GM18517 (cell line): ENCODE data around the gene TMEM114.
"Not testable (repeated sequence)": the region's sequence is repeated elsewhere in the genome, so short reads cannot be mapped to it uniquely, and the experiment has no call there.

Source experiments
- ATAC-seq: cut with Tn5 transposase; IDR thresholded peaks from one replicate; pipeline ENCODE4 v1.9.1; 2021; ENCODE audit warnings: mild to moderate bottlenecking, moderate library complexity; ENCODE audit not compliant: unreplicated experiment

TMEM114 gene

DNA sequence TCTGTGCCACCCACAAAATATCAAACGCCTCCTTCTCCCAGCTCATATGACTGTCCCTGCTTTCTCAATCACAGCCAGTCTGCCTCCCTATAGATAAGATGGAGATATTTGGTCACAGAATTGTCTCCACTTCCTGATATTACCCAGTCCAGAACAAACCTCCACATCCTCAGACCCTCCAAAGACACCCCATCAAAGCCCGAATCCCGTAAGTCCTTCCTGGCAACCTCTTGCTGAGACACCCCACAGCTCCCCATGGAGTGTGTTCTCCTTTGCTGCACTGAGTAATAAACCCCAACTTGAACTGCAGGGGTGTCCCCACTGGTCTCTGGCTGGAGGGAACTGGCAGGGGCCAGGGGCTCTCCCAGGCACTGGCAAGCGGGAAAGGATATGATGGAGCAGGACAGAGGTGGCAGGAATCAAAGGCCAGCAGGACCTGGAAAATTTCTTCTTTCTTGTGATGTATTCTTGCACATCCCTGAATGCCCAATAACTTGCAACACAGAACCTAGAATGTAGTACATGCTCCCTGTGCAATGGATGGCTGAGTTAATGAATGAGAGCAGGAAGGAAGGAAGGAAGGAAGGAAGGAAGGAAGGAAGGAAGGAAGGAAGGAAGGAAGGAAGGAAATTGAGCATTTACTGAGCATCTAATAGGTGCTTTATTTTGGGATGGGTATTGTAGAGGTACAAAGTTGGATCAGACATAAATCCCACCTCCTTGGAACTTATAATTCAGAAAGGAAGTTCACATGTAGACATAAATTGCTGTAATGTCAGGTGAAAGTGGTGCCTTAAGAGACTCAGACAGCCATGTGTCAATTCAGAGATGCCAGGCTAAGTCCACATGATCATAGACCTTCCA lies 13.9 kb downstream of the TMEM114 start:
- ATAC-seq = no peak

DNA sequence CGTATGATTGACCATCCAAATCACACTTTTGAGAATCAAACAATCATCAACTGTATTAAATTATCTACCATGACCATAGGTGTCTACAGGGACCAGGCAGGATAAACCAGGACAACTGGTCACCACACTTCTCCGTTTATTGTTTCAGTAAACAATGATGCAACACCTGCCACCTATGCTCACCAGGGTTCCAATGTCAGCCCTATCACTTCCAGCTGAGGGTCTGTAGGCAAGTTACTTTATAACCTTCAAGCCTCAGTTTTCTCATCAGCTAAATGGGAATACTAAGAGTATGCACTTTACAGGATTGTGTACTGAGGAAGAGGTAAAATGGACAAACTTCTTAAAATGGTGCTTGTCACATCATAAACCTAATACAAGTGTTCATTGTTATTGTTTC lies 14.9 kb downstream of the TMEM114 start:
- no peak for ATAC-seq

DNA sequence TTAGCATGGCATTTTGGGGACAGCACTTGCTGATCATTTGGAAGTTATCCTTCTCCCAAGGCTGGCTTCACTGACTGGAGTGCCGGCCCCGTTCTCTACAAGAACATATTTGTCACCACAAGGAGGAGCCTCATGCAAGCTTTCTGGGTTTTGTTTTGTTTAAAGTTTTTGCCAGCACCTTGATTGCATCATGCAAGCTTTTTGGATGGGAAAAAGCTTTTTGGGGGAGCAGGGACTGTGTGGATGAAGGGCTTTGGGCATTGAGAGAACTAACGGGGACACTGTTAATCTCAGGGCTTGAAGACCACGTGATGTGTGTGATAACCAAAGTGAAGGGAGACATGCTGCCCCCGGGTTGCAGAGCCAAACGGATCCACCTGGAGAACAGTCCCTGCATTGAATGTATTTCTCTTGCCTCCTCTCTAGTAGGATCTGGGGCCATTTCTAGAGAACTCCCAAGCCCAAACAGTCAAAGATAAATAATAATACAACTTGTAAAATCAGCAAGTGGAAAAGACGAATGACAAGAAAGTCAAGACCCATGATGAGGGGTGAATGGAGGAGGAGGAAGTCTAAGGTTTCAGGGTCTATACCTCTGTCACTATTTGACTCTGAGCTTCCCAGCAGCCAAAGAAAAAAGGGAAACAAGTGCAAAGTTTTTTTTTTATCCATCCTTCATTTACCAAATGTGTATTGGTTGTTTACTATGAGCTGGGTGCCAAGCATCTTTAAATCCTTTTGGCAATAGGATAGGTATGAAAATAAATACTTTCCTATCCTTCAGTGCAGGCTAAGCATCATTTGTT lies 17.2 kb downstream of the TMEM114 start:
- ATAC-seq = no peak

DNA sequence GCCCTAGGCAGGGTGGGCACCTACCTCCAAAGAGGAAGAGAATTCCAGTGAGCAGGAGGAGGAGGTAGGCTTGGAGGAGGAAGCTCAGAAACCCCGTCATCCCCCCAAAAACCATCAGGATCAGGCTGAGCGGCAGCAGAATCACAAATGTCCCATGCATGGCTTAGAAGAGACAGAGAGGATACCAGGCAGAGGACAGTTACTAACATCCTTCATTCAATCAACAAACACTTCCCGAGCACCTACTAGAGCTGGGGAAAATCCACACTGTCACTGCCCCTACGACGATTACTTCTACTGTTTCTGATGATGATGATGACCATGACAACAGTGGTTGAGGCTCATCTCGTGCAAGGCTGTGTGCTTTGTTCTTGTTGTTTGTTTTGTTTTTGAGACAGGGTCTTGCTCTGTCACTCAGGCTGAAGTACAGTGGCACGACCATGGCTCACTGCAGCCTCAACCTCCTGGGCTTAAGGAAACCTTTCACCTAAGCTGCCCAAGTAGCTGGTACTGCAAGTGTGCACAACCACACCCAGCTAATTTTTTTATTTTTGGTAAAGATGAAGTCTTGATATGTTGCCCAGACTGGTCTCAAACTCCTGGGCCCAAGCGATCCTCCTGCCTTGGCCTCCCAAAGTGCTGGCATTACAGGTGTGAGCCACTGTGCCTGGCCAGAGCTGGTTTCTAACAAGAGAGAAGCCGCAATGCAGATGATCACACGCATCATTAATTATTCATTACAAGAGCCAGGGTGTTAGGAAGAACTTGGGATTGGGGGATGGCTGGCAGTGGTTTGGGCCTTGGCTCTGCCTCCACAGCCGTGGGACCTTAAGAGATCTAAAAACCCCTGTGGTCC lies 18.0 kb downstream of the TMEM114 start:
- ATAC-seq = no peak

DNA sequence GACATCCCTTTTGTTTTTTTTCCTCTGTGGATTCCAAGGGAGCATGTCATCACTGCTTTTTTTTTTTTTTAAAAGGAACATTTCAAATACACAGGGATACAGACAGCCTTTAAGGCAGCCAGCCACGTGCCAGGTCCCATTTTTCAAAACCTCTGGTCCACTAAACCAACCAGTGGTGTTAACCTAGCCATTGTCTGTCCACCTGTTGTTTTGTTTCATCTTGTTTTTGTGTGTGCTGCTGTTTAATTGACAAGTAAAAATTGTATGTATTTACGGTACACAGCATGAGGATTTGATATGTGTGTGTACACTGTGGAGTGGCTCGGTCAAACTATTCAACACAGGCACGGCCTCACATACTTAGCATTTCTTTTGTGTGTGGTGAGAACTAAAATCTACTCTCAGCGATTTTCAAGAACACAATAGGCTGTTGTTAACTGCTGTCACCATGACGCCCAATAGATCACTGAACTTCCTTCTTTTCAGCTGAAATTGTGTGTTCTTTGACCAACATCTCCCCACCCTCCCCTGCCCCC lies 19.2 kb downstream of the TMEM114 start:
- ATAC-seq = no peak

DNA sequence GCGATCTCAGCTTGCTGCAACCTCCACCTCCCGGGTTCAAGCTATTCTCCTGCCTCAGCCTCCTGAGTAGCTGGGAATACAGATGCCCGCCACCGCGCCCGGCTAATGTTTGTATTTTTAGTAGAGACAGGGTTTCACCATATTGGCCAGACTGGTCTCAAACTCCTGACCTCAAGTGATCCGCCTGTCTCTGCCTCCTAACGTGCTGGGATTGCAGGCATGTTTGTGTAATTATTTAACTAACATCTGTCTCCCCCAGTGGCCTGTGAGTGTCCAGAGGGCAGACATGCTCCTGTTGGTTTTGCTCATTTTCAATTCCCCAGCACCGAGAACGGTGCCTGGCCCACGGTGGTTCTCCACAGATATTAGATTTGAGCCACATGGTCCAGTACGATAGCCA lies 19.9 kb downstream of the TMEM114 start:
- ATAC-seq = not testable (repeated sequence)

DNA sequence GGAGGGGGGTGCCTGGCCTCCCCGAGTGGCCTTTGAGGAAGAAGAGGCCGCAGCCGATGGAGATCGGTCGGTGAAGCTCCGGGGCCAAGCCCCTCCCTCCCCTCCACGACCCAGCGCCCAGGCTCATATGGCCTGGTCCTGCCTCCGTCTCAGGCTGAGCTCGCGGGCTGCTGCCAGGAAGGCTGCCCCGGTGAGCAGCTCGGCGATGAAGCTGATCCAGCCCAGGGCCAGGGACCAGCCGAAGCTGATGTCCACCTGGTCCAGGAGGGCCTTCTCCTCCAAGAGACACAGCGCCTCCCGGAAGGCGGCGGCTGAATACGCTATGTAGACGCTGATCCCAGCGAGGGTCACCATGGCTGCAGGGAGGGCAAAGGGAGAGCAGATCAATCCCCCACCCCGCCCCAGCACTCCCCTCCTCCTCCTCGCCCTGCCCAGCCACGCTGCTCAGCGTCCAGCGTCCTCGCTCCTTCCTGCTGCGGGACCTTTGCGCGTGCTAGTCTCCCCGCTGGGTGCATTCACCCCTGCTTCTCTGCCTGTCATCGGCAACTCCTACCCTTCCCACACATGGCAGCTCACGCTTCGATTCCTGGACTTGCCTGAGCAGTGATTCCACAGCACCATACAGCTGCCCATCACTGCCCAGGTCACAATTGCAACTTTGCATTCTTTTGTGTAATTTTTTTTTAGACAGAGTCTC lies 20.5 kb downstream of the TMEM114 start:
- ATAC-seq = no peak

DNA sequence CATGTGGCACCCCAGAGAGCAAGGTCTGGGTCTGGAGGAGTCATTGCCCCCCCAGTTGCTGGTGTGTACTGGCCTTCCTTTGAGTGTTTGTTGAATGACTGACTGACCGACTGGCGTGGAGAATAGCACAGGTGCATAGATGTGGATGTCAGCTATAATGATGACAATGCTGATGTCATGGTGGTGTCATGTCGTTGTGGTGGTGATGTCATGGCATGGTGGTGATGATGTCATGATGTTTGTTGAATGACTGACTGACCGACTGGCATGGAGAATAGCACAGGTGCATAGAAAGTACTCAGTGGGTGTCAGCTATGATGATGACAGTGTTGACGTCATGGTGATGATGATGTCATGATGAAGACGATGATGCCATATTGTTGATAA lies 22.1 kb downstream of the TMEM114 start:
- no peak for ATAC-seq

DNA sequence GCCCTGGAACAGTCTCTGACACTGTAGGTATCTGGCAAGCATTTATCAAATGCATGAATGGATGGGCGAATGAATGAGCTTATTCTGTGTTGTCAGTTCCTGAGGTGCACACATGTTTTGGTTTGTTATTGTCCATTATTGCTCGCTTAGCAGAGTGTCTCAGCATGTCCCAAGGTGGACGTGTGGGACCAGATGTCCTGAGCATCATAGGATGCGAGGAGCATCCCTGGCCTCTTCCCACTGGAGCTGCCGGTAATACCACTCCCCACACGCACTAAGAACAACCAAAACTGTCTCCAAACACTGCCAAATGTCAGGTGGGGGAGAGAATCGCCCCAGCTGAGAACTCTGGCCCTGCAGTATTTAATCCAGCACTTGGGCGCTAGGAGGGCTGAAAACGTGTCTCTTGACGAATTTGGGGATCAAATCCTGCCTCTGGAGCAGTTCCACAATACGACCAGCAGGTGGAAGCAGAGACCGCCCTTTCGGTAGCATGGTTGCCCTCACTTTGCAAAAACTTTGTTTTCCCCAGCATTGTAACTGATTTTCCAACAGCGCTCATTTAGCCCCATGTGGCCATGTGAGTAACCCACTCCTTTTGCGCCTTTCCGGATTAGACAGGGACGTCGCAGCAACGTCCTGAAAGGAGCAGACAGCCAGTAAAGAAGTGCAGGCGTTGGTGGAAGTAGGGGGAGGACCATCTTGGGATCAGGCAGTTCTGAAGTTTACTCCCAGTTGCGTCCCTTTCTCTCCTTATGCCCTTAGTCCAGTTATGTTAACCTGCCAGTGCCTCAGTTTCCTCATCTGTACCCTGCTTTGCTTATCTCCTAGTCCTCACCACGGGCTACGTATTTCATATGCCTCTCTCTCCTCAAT lies 22.7 kb downstream of the TMEM114 start:
- ATAC-seq = peak; percentile 87

DNA sequence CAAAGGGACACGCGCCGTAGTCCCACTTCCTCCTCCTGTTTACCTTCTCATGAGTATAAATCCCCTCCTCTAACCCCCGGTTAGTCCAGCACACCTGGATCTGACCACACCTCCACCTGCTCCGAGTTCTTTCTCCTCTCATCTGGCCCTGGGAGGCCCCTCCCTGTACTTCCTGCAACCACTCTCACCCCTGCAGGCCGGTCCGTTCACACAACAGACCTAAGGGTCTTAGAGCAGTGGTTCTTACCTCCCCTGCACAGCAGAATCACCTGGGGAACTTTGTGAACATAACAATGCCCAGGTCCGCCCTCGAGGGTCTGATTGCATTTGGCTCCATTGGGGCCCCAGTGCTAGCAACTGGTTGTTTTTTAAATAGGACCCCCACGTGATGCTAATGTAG lies 24.8 kb downstream of the TMEM114 start:
- no peak for ATAC-seq

DNA sequence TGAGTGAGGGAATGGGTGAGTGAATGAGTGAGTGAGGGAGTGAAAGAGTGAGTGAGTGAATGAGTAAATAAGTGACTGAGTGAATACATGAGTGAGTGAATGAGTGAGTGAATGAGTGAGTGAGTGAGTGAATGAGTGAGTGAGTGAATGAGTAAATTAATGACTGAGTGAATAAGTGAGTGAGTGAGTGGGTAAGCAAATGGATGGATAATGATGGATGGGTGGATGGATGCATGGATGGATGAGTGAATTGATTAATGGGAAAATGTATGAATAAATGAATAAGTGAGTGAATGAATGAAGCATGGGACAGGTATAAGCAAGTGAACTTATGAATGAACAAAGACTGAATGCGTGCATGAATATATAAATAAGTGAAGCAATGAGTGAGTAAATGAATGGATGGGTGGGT lies 25.4 kb downstream of the TMEM114 start:
- ATAC-seq = no peak

DNA sequence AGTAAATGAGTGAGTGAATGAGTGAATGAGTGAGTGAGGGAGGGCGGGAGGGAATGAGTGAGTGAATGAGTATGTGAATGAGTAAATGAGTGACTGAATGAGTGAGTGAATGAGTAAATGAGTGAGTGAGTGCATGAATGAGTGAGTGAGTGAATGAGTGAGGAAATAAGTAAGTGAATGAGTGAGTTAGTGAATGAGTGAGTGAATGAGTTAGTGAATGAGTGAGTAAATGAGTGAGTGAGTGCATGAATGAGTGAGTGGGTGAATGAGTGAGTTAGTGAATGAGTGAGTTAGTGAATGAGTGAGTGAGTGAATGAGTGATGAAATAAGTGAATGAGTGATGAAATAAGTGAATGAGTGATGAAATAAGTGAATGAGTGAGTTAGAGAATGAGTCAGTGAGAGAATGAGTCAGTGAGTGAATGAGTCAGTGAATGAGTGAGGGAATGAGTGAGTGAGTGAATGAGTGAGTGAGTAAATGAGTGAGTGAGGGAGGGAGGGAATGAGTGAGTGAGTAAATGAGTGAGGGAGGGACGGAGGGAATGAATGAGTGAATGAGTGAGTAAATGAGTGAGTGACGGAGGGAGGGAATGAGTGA lies 26.3 kb downstream of the TMEM114 start:
- not testable (repeated sequence) for ATAC-seq

DNA sequence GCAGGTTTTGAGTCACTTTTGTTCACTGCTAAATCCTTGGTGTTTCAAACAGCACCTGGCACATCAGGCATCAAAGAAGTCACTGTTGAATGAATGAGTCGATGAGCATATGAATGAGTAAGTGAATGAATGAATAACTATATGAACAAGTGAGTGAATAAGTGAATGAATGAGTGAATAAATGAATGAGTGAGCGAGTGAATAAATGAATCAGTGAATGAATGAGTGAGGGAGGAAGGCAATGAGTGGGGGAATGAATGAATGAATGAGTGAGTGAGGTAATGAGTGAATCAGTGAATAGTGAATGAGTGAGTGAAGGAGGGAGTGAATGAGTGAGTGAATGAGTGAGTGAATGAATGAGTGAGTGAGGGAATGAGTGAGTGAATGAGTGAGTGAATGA lies 28.8 kb downstream of the TMEM114 start:
- ATAC-seq = no peak

DNA sequence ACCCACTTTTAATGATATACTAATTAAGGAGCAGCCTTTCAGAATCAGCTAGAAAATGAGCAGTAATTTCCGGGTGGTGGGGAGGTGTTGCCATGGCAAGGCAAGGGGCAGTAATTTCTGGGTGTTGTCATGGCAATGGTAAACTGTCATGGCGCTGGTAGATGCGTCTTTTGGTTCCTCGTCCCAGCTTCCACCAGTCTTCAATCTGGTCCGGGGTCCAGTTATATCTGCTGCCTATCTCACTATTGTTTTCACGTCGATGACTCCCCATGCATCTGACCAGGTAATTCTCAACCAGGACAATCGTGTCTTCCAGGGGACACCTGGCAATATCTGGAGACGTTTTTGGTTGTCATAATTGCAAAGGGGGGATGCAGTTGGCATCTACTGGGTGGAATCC lies 34.9 kb downstream of the TMEM114 start:
- ATAC-seq = no peak

DNA sequence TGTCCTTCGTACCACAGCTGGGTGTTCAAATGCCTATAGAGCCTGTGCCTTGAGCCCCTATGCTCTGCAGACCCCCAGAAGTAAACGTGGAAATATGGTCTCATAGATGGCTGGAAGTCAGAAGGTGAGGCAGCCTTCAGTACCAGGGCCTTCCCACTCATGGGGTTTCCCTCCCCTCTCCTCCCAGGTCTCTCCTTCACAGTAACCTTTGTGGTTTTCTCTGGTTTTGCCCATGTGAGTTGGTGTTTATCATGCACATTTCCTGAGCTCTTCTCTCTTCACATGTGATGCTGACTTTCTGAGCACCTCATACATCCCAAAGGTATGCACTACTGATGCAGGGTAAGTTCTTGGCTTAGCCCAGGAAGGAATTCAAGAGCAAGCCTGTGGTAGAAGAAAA lies 35.4 kb downstream of the TMEM114 start:
- ATAC-seq = no peak

DNA sequence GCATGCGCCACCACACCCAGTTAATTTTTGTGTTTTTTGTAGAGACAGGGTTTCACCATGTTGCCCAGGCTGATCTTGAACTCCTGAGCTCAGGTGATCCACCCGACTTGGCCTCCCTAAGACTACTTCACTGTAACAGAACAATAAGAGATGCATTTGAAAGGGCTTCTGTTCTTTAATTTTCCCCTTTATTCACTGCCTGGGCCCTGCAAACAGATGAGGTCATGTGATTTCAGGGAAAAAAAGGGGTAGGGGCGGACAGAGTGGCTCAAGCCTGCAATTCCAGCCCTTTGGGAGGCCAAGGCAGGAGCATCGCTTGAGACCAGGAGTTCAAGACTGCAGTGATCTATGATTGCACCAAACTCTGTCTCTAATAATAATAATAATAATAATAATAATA lies 36.3 kb downstream of the TMEM114 start:
- no peak for ATAC-seq

DNA sequence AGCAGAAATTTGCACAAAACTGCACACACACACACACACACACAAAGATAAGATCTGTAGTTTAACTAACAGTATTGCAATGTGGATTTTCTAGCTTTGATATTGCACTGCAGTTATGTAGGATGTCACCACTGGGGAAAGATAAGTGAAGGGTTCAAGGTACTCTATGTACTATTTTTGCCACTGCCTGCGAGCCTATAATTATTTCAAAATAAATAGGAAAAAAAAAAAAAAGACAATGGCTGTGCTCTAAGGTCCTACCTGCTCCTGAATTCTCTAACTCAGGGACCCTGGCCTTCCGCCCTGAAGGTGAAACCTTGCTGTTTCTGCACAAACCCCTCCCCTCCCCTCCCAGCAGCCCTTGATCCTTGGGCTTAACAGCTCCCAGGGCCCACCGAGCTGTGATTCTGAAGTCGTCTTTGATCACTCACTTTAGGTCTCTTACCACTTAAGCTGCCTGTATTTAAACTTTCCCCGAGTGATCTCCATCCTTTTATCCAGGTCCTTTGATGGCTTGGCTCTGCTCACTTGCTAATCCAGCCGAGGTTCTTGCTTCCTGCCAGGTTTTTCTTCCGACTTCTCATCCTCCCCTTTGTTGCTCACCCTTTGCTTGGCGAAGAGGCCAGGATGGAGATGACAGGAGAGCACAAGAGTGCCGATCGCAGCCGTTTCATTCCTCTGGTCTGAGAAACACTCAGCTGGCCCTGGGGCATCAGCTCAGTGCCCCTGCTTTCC lies 37.7 kb downstream of the TMEM114 start:
- no peak for ATAC-seq
